Panc1 (cell line): Measurements from ENCODE around the gene CTDP1. TPM values are rescaled to one million over a fixed set of nuclear protein-coding genes. Genes with fewer than 3 reads are reported as not detected.

Experiments used
- ATAC-seq: fragments of 200-7000 bp; cut with Tn5 transposase; 2 replicates; pipeline ENCODE4 v1.9.1; 2020; ENCODE audit warnings: mild to moderate bottlenecking, moderate library complexity
- BruUV-seq: library from RNA; stranded (reverse); fragments of 400-500 nt; replicated peaks from 2 replicates; lab custom pipeline; 2021; lab: Mats Ljungman, UMichigan
- CTCF ChIA-PET: fragments of 300-600 bp; sonication (Branson Sonifier 250); formaldehyde crosslinking; loops from one replicate; lab custom pipeline; 2022; ENCODE audit warnings: antibody characterized with exemption; lab: Charles Lee
- POLR2A ChIA-PET: fragments of 300-600 bp; sonication (Branson Sonifier 250); formaldehyde crosslinking; loops from one replicate; lab custom pipeline; 2022; ENCODE audit warnings: antibody characterized with exemption; lab: Charles Lee
- DNase-seq: peaks from one replicate; pipeline ENCODE4 v3.0.0-alpha.2; 2010; ENCODE audit warnings: low read depth, low spot score
- H3K27ac ChIP-seq: 2 replicates; pipeline ENCODE4 v1.5.1; 2011; ENCODE audit warnings: mild to moderate bottlenecking, low read length, inconsistent platforms
- H3K27me3 ChIP-seq: fragments of 200-500 bp; sonication (Bioruptor generic); 2 replicates; pipeline ENCODE4 v1.6.0; 2014; ENCODE audit warnings: low read length, inconsistent platforms; ENCODE audit not compliant: control insufficient read depth, insufficient read depth
- H3K36me3 ChIP-seq: fragments of 200-500 bp; sonication (Bioruptor generic); 2 replicates; pipeline ENCODE4 v1.5.1; 2014; ENCODE audit warnings: inconsistent platforms, mild to moderate bottlenecking, low read length, moderate library complexity; ENCODE audit not compliant: control insufficient read depth, insufficient read depth
- H3K4me1 ChIP-seq: 2 replicates; pipeline ENCODE4 v1.5.1; 2011; ENCODE audit warnings: inconsistent platforms, mild to moderate bottlenecking, low read length, moderate library complexity; ENCODE audit not compliant: control insufficient read depth, insufficient read depth
- H3K4me3 ChIP-seq, 2 experiments: 2 replicates each; pipeline ENCODE4 v1.5.1; 2011 to 2012; ENCODE audit warnings: low read depth in 2 of 2, low read length in 2 of 2, mild to moderate bottlenecking in 2 of 2, inconsistent platforms in 1 of 2, moderate library complexity in 1 of 2
- H3K9me3 ChIP-seq: fragments of 200-500 bp; sonication (Bioruptor generic); 2 replicates; pipeline ENCODE4 v1.5.1; 2014; ENCODE audit warnings: low read depth, mild to moderate bottlenecking, inconsistent platforms, low read length, moderate library complexity; ENCODE audit not compliant: control insufficient read depth, insufficient read depth
- CTCF ChIP-seq: fragments of 450-650 bp; IDR thresholded peaks from 2 replicates; pipeline ENCODE4 v1.5.1; 2017; ENCODE audit warnings: mild to moderate bottlenecking
- POLR2AphosphoS5 ChIP-seq: IDR thresholded peaks from 2 replicates; pipeline ENCODE4 v1.6.1; 2012; ENCODE audit warnings: mild to moderate bottlenecking, low read depth, low read length, moderate library complexity
- REST ChIP-seq, 2 experiments: IDR thresholded peaks; 2 replicates each; pipeline ENCODE4 v1.6.1; 2011 to 2012; ENCODE audit warnings: low read depth in 2 of 2, control low read depth in 1 of 2, low read length in 1 of 2, mild to moderate bottlenecking in 1 of 2, moderate library complexity in 1 of 2; ENCODE audit not compliant: insufficient read depth in 1 of 2
- SIN3A ChIP-seq: IDR thresholded peaks from 2 replicates; pipeline ENCODE4 v1.6.1; 2012; ENCODE audit warnings: low read depth, mild to moderate bottlenecking, low read length, moderate library complexity, borderline replicate concordance; ENCODE audit not compliant: insufficient read depth
- TCF7L2 ChIP-seq: IDR thresholded peaks from 2 replicates; pipeline ENCODE4 v1.6.1; 2011; ENCODE audit warnings: mild to moderate bottlenecking, low read depth, low read length, inconsistent platforms
- in situ Hi-C: cut with HindIII; loops from 2 replicates; pipeline ENCODE4 v1.10.0; 2016; ENCODE audit warnings: low sequenced_read_pairs, low pct_unique_long_range_greater_than_20kb
- intact Hi-C: fragments of 100-400 bp; cut with micrococcal nuclease; formaldehyde crosslinking; loops from one replicate; pipeline ENCODE4 v1.10.0; 2022; ENCODE audit not compliant: unreplicated experiment
- total RNA-seq: library from RNA; stranded (reverse); gene quantifications from one replicate; pipeline ENCODE4 v1.2.1, GENCODE V29; 2021; ENCODE audit not compliant: unreplicated experiment

Gene CTDP1
- total RNA-seq, 1 experiment from 2014 or later: 52.8 TPM

DNA sequence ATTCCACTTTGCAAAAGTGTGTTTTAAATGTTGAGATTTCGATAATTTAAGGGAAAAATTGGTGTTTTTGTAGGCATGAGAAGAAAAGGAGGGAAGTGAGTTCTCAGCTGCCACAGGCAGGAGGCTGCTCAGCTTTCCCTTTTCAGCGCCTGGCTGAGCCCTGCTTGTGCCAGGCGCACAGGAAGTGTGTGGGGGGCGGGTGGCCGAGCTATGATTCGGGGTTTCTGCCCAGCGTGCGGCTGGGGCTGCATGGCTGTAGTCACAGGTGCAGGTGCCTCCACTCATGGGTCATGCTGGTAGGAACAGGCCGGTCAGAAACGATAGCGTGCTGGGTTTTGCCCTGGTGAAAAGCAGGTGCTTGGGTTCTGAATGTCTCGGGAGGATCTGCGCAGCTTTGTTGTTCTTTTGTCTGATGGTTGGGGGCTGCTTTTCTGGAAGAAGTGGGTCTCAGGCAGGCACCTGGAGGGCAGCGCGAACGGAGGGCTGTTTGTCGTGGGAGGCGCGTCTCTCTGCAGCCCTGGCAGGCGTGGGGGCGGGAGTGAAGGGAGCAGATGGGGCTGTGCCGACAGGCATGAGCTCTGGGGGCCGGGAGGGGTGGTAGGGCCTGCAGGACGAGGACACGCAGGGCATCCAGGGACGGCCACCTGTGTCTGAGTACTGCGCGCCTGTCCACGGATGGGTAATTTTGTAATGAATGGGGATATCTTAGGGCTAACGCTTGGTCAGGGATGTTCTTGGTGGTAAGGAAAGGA is 120.2 kb downstream of the CTDP1 start:
- DNase-seq: no peak
- intact Hi-C loops (no loop called here), in situ Hi-C loops (no loop called here)
- TF ChIP-seq POLR2AphosphoS5 (no peak), TCF7L2 (no peak), SIN3A (no peak), REST (IDR thresholded peaks at IDR 0.05; ENCODE audit: insufficient read depth in 1 of 2, low read depth in 2 of 2, low read length in 1 of 2) (no peak), CTCF (no peak)
- H3K4me1 ChIP-seq: 0 out of 2 replicates have a peak, but pooled peaks cover 3% of the 10 kb centered on the region
- no TSS peak for BruUV-seq
- no peak for ATAC-seq
- no peak overlapping the region for H3K4me3 ChIP-seq
- no peak overlapping the region for H3K27ac ChIP-seq
- CTCF ChIA-PET: no interaction called here
- H3K36me3 ChIP-seq: no peaks in the 10 kb centered on the region
- peaks cover 5% of the 10 kb centered on the region; the same call in 1 of the 2 replicates for H3K27me3 ChIP-seq
- POLR2A ChIA-PET: no interaction called here
- H3K9me3 ChIP-seq: no peaks in the 10 kb centered on the region

GRCh38 chr18:79800371-79801180 is 121.0 kb downstream of the CTDP1 start:
- Histone ChIP-seq H3K27me3 (peaks cover 5% of the 10 kb centered on the region; the same call in 1 of the 2 replicates), H3K4me1 (0 out of 2 replicates have a peak, but pooled peaks cover 3% of the 10 kb centered on the region), H3K9me3 (no peaks in the 10 kb centered on the region), H3K36me3 (no peaks in the 10 kb centered on the region), H3K27ac (no peak overlapping the region), H3K4me3 (no peak overlapping the region)
- TF ChIP-seq CTCF (no peak), TCF7L2 (no peak)
- BruUV-seq: no TSS peak
- intact Hi-C loops: no loop called here
- DNase-seq (no peak), ATAC-seq (no peak)
- CTCF ChIA-PET: no interaction called here
- in situ Hi-C loops: no loop called here
- POLR2A ChIA-PET: no interaction called here
